Aorta (tissue), 5 donors: ENCODE measurements around the gene SLAMF9. TPM values are rescaled to one million over a fixed set of nuclear protein-coding genes. Genes with fewer than 3 reads are reported as not detected.

Source experiments
- ATAC-seq: fragments of 200-7000 bp; cut with Tn5 transposase; one replicate; pipeline ENCODE4 v1.9.1; 2022; ENCODE audit warnings: moderate library complexity; ENCODE audit not compliant: low FRiP score
- DNase-seq, 2 donors: peaks; one replicate each; pipeline ENCODE4 v3.0.0-alpha.2; 2020
- H3K27ac ChIP-seq, 2 donors: one replicate each; pipeline ENCODE4 v1.5.1; 2013; ENCODE audit warnings: low read length in 2 of 2, mild to moderate bottlenecking in 2 of 2, moderate library complexity in 2 of 2, control low read depth in 1 of 2, inconsistent platforms in 1 of 2, low read depth in 1 of 2
- H3K27me3 ChIP-seq, 2 donors: one replicate each; pipeline ENCODE4 v1.6.1; 2013; ENCODE audit warnings: control low read depth in 1 of 2, low read length in 1 of 2, mild to moderate bottlenecking in 1 of 2, moderate library complexity in 1 of 2; ENCODE audit not compliant: insufficient read depth in 2 of 2, control insufficient read depth in 1 of 2
- H3K36me3 ChIP-seq, 2 donors: one replicate each; pipeline ENCODE4 v1.6.1; 2013; ENCODE audit warnings: control low read depth in 1 of 2, low read length in 1 of 2, mild to moderate bottlenecking in 1 of 2; ENCODE audit not compliant: insufficient read depth in 2 of 2, control insufficient read depth in 1 of 2
- H3K4me1 ChIP-seq, 2 donors: one replicate each; pipeline ENCODE4 v1.6.1; 2013; ENCODE audit warnings: low read length in 2 of 2, control low read depth in 1 of 2, mild to moderate bottlenecking in 1 of 2, moderate library complexity in 1 of 2; ENCODE audit not compliant: insufficient read depth in 2 of 2, control insufficient read depth in 1 of 2
- H3K4me3 ChIP-seq, 2 donors: one replicate each; pipeline ENCODE4 v1.5.1; 2013; ENCODE audit warnings: low read length in 2 of 2, control low read depth in 1 of 2, mild to moderate bottlenecking in 1 of 2
- H3K9me3 ChIP-seq: one replicate; pipeline ENCODE4 v1.6.1; 2013; ENCODE audit warnings: mild to moderate bottlenecking, low read length; ENCODE audit not compliant: control insufficient read depth
- WGBS, 2 donors: extraction: QIAGEN DNeasy Blood & Tissue Kit; methylation state at CpG; one replicate each; pipeline ENCODE4 v1.1.7; 2013; 5-methylcytosine and 5-hydroxymethylcytosine counted together
- intact Hi-C, 2 donors: fragments of 100-400 bp; cut with DNase I; formaldehyde crosslinking; loops; one replicate each; pipeline versions ENCODE4 v1.14.2 to v1.15.0; 2022
- polyA plus RNA-seq, 2 donors: library from polyadenylated mRNA; stranded (reverse); fragments of 200-250 nt; gene quantifications; one replicate each; pipeline ENCODE4 v1.2.3, GENCODE V29; 2013
- total RNA-seq, 2 donors: library from RNA; stranded (reverse); fragmentation: NEBNext Ultra II Directional; extraction: Animal tissue kit (Norgen Biotek cat#: 25700); gene quantifications; one replicate each; pipeline ENCODE4 v1.2.1, GENCODE V29; 2021
- donor health status: healthy with polysubstance abuse.
- donor health status: Bipolar disorder and iron deficiency.
- donor health status: DM: no; HTN: no; CAD: no.
- donor health status: DM: no; HTN: no; CAD: no.
- donor health status: DM: yes; HTN: yes; CAD: no.

Gene SLAMF9
- total and polyA plus RNA-seq, 4 donors, result not detected

- no peak overlapping the region for H3K4me3 ChIP-seq
- H3K9me3 ChIP-seq, result no peaks in the 10 kb centered on the region
- no peaks in the 10 kb centered on the region for H3K4me1 ChIP-seq
- H3K27me3 ChIP-seq, result no peaks in the 10 kb centered on the region
- H3K27ac ChIP-seq, result no peak overlapping the region
- DNase-seq (peak in 1 of 2 donors; percentile 51), ATAC-seq (no peak)
- 95 to 97% methylated on average over 11 of the region's 11 CpGs for WGBS, 2 donors
- intact Hi-C loops, result loop anchor here in 1 of 2 donors (5.0 kb wide), 1 partner anchor 143 kb away; no protein-coding TSS in a partner anchor
- H3K36me3 ChIP-seq, result no peaks in the 10 kb centered on the region
Observed at GRCh38 chr1:159940006-159940620, 13.9 kb downstream of the SLAMF9 start.

DNA sequence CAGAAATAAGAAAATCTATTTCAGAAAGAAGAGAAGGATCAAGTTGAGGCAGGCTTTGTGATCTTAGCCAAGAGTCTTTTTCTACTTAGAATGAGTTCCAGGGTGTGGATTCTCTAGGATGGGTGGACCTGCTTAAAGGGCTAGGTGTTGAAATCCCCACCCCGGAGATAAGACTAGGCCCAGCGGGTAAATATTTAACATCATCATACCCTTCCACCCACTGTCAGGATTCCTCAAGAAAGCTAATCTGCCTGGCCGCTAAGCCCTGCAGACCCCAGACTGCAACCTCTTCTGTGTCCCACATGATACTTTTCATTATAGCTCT lies 14.4 kb downstream of the SLAMF9 start:
- DNase-seq, result no peak
- intact Hi-C loops, result loop anchor here (5.0 kb wide), 2 partner anchors 68 to 142 kb away; no protein-coding TSS in a partner anchor
- no peak overlapping the region for H3K4me3 ChIP-seq
- no peaks in the 10 kb centered on the region for H3K9me3 ChIP-seq
- WGBS, 2 donors, result 92 to 95% methylated on average over 3 of the region's 3 CpGs
- H3K27ac ChIP-seq, result no peak overlapping the region
- no peak for ATAC-seq
- no peaks in the 10 kb centered on the region for H3K36me3 ChIP-seq
- H3K27me3 ChIP-seq, result no peaks in the 10 kb centered on the region
- H3K4me1 ChIP-seq, result no peaks in the 10 kb centered on the region

GRCh38 chr1:159938905-159939677 lies 14.9 kb downstream of the SLAMF9 start:
- H3K27ac ChIP-seq, result no peak overlapping the region
- DNase-seq (peak in 1 of 2 donors; percentile 33), ATAC-seq (no peak)
- intact Hi-C loops, result loop anchor here in 1 of 2 donors (5.0 kb wide), 1 partner anchor 68 kb away; no protein-coding TSS in a partner anchor
- no peaks in the 10 kb centered on the region for H3K9me3 ChIP-seq
- no peak overlapping the region for H3K4me3 ChIP-seq
- no peaks in the 10 kb centered on the region for H3K27me3 ChIP-seq
- H3K36me3 ChIP-seq, result no peaks in the 10 kb centered on the region
- 87 to 88% methylated on average over 6 of the region's 6 CpGs for WGBS, 2 donors
- no peaks in the 10 kb centered on the region for H3K4me1 ChIP-seq

DNA sequence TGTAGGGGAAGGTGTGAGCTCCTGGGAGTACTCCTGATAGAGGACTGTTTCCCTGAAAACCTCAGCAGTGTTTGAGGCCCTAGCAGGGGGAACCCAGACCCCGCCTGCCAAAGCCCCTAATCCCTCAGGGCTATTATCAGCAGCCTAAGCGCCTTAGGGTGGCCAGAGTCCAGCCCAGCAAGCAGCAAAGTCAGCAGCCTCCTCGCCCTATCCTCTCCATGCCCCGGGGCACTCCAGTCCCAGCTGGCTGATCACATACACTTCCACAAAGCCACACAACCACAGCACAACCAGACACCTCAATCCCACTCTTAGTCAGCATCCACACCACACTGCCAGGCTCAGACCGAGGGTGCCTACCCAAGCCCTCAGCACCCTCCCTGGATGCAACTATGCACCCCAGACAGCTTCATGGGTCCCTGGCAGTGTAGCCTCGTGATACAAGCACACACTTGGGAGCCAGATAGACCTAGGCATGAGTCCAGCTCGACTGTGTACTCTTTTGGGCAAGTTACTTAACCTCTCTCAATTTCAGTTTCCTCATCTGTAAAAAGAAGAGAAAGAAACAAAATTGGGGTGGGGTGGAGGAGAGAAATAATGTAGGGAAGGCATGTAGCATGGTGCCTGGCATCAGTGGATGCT lies 15.7 kb downstream of the SLAMF9 start:
- H3K4me3 ChIP-seq, result no peak overlapping the region
- 55 to 59% methylated on average over 7 of the region's 7 CpGs for WGBS, 2 donors
- intact Hi-C loops, result loop anchor here in 1 of 2 donors (5.0 kb wide), 1 partner anchor 69 kb away; no protein-coding TSS in a partner anchor
- H3K4me1 ChIP-seq, result no peaks in the 10 kb centered on the region
- H3K9me3 ChIP-seq, result no peaks in the 10 kb centered on the region
- H3K36me3 ChIP-seq, result no peaks in the 10 kb centered on the region
- DNase-seq (peak; percentile 41 to 62), ATAC-seq (no peak)
- no peak overlapping the region for H3K27ac ChIP-seq
- no peaks in the 10 kb centered on the region for H3K27me3 ChIP-seq

DNA sequence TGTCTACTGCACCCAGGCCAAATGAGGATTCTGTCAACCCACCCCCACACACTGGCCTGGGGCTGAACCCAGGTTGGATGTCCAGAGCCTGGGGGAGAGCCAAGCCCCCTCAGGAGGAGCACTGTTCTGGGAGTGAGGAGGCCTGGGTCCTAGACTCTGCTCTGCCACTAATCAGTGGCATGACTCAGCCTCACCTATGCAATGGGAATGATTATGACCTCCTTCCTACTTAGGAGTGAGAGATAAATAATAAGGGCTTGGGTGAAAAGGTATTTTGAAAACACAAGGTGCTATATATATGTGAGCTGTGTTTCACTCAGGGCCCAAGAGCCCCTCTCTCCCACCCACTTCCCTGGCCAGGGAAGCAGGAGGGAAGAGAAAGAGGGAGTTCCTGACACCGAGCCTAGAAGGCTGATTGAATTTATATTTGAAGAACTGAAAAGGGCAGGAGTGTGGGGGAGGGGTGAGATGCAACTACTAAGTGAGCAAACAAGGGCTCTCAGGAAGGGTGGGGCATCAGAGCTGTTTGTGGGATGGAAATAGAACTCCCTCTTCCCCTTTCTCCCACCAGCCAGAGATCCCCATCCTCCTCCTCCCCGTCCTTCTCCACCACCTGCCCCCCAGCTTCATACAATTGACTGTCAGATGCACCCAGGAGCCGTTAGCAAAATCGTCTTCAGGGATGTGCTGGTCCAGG lies 16.8 kb downstream of the SLAMF9 start:
- H3K27ac ChIP-seq, result no peak overlapping the region
- 53 to 61% methylated on average over 4 of the region's 4 CpGs for WGBS, 2 donors
- no peaks in the 10 kb centered on the region for H3K4me1 ChIP-seq
- no peak overlapping the region for H3K4me3 ChIP-seq
- DNase-seq, result peak in 1 of 2 donors; percentile 32
- H3K9me3 ChIP-seq, result no peaks in the 10 kb centered on the region
- no peaks in the 10 kb centered on the region for H3K36me3 ChIP-seq
- intact Hi-C loops, result loop anchor here in 1 of 2 donors (5.0 kb wide), 1 partner anchor 70 kb away; no protein-coding TSS in a partner anchor
- ATAC-seq, result no peak
- no peaks in the 10 kb centered on the region for H3K27me3 ChIP-seq

- intact Hi-C loops, result loop anchor here (1.0 to 5.0 kb wide), 2 partner anchors 71 to 72 kb away; no protein-coding TSS in a partner anchor
- peak; percentile 86 to 92 for DNase-seq
- no peaks in the 10 kb centered on the region for H3K27me3 ChIP-seq
- H3K27ac ChIP-seq, result no peak overlapping the region
- peak; percentile 85 for ATAC-seq
- H3K4me1 ChIP-seq, result no peaks in the 10 kb centered on the region
- no peak overlapping the region for H3K4me3 ChIP-seq
- no peaks in the 10 kb centered on the region for H3K36me3 ChIP-seq
- H3K9me3 ChIP-seq, result no peaks in the 10 kb centered on the region
- 33 to 37% methylated on average over 14 to 16 of the region's 16 CpGs for WGBS, 2 donors
Observed at GRCh38 chr1:159936273-159936904, 17.6 kb downstream of the SLAMF9 start.

- ATAC-seq (no peak), DNase-seq (no peak)
- H3K27ac ChIP-seq, result no peak overlapping the region
- H3K9me3 ChIP-seq, result no peaks in the 10 kb centered on the region
- H3K27me3 ChIP-seq, result no peaks in the 10 kb centered on the region
- no peak overlapping the region for H3K4me3 ChIP-seq
- intact Hi-C loops, result loop anchor here (1.0 to 5.0 kb wide), 2 partner anchors 72 to 73 kb away; no protein-coding TSS in a partner anchor
- 56 to 63% methylated on average over 4 of the region's 4 CpGs for WGBS, 2 donors
- H3K36me3 ChIP-seq, result no peaks in the 10 kb centered on the region
- H3K4me1 ChIP-seq, result no peaks in the 10 kb centered on the region
Observed at GRCh38 chr1:159935719-159936272, 18.2 kb downstream of the SLAMF9 start.
